ENCODE results near the gene ZBTB11.
"Not testable (repeated sequence)": the region's sequence is repeated elsewhere in the genome, so short reads cannot be mapped to it uniquely, and the experiment has no call there.

The ZBTB11 gene

GRCh38 chr3:101676765-101677435, at the start of gene ZBTB11:
Gene ZBTB11, minus strand, starts transcription at chr3:101677132. Its CDS starts 218 bp downstream, at chr3:101676914.
- DNase-seq (ENCODE audit: low read depth, low spot score) = peak; percentile 100

- no peak for DNase-seq (ENCODE audit: low read depth, low spot score)
Measured at GRCh38 chr3:101725890-101726275, 49.0 kb upstream of the ZBTB11 start.

GRCh38 chr3:101725194-101725889, 48.4 kb upstream of the ZBTB11 start:
- no peak for DNase-seq (ENCODE audit: low read depth, low spot score)

GRCh38 chr3:101724329-101725193, 47.6 kb upstream of the ZBTB11 start, which contains the start of gene CEP97:
Gene CEP97, plus strand, starts transcription at chr3:101724614. Its CDS starts 63 bp downstream, at chr3:101724677.
- DNase-seq (ENCODE audit: low read depth, low spot score) = peak; percentile 75

- no peak for DNase-seq (ENCODE audit: low read depth, low spot score)
Measured at GRCh38 chr3:101722394-101723173, 45.7 kb upstream of the ZBTB11 start.

- no peak for DNase-seq (ENCODE audit: low read depth, low spot score)
Measured at GRCh38 chr3:101720851-101721840, 44.2 kb upstream of the ZBTB11 start.

- no peak for DNase-seq (ENCODE audit: low read depth, low spot score)
Measured at GRCh38 chr3:101719604-101720185, 42.8 kb upstream of the ZBTB11 start.

GRCh38 chr3:101718455-101718854, 41.5 kb upstream of the ZBTB11 start:
- no peak for DNase-seq (ENCODE audit: low read depth, low spot score)

GRCh38 chr3:101709126-101709525, 32.2 kb upstream of the ZBTB11 start:
- no peak for DNase-seq (ENCODE audit: low read depth, low spot score)

GRCh38 chr3:101704639-101705038, 27.7 kb upstream of the ZBTB11 start:
- DNase-seq (ENCODE audit: low read depth, low spot score) = not testable (repeated sequence)

GRCh38 chr3:101703169-101703568, 26.2 kb upstream of the ZBTB11 start:
- DNase-seq (ENCODE audit: low read depth, low spot score) = no peak

- no peak for DNase-seq (ENCODE audit: low read depth, low spot score)
Measured at GRCh38 chr3:101702726-101703125, 25.8 kb upstream of the ZBTB11 start.

- DNase-seq (ENCODE audit: low read depth, low spot score) = no peak
Measured at GRCh38 chr3:101701696-101702634, 25.0 kb upstream of the ZBTB11 start.

- DNase-seq (ENCODE audit: low read depth, low spot score) = no peak
Measured at GRCh38 chr3:101695779-101696372, 18.9 kb upstream of the ZBTB11 start.

- DNase-seq (ENCODE audit: low read depth, low spot score) = not testable (repeated sequence)
Measured at GRCh38 chr3:101694836-101695235, 17.9 kb upstream of the ZBTB11 start.

GRCh38 chr3:101693540-101693939, 16.6 kb upstream of the ZBTB11 start:
- DNase-seq (ENCODE audit: low read depth, low spot score) = not testable (repeated sequence)

- not testable (repeated sequence) for DNase-seq (ENCODE audit: low read depth, low spot score)
Measured at GRCh38 chr3:101691685-101692671, 15.0 kb upstream of the ZBTB11 start.

All from brain pericyte (primary cell).